Activated CD8-positive, alpha-beta memory T cell treated with anti-CD3 and anti-CD28 coated beads, Interleukin-2, amount 10 ng/mL, durations not matched to agents 7 days and 5 days (primary cell): ENCODE results near the gene HIP1. TPM values are rescaled to one million over a fixed set of nuclear protein-coding genes. Genes with fewer than 3 reads are reported as not detected.
"Not testable (repeated sequence)": the region's sequence is repeated elsewhere in the genome, so short reads cannot be mapped to it uniquely, and the experiment has no call there.

ENCODE experiments used
- ATAC-seq: fragments of 150-1000 bp; cut with Tn5 transposase; one replicate; pipeline ENCODE4 v1.10.0; 2021; ENCODE audit warnings: moderate library complexity
- CTCF ChIA-PET: fragments of 350-600 bp; sonication (Branson Sonifier 250); formaldehyde crosslinking; loops from one replicate; lab custom pipeline; 2021; ENCODE audit warnings: antibody characterized with exemption; lab: Charles Lee
- DNase-seq: peaks from one replicate; pipeline ENCODE4 v3.0.0-alpha.2; 2020
- H3K27ac Mint-ChIP-seq: one replicate; pipeline ENCODE4 v1.8.0; 2021; ENCODE audit warnings: mild to moderate bottlenecking, mixed read lengths
- H3K27me3 Mint-ChIP-seq: one replicate; pipeline ENCODE4 v1.8.0; 2021; ENCODE audit warnings: mixed read lengths
- H3K36me3 Mint-ChIP-seq: one replicate; pipeline ENCODE4 v1.8.0; 2021; ENCODE audit warnings: mild to moderate bottlenecking, mixed read lengths
- H3K4me1 Mint-ChIP-seq: one replicate; pipeline ENCODE4 v1.8.0; 2021; ENCODE audit warnings: mixed read lengths
- H3K4me3 Mint-ChIP-seq: one replicate; pipeline ENCODE4 v1.8.0; 2021; ENCODE audit warnings: mild to moderate bottlenecking, moderate library complexity, mixed read lengths
- H3K9me3 Mint-ChIP-seq: one replicate; pipeline ENCODE4 v1.8.0; 2022; ENCODE audit warnings: low read depth, mixed read lengths
- total RNA-seq, 2 experiments: library from RNA; stranded (reverse); gene quantifications; one replicate each; pipeline ENCODE4 v1.2.3, GENCODE V29; 2021

Gene HIP1
- total RNA-seq, 2 experiments from 2014 or later = 7.6 to 11.8 TPM

DNA sequence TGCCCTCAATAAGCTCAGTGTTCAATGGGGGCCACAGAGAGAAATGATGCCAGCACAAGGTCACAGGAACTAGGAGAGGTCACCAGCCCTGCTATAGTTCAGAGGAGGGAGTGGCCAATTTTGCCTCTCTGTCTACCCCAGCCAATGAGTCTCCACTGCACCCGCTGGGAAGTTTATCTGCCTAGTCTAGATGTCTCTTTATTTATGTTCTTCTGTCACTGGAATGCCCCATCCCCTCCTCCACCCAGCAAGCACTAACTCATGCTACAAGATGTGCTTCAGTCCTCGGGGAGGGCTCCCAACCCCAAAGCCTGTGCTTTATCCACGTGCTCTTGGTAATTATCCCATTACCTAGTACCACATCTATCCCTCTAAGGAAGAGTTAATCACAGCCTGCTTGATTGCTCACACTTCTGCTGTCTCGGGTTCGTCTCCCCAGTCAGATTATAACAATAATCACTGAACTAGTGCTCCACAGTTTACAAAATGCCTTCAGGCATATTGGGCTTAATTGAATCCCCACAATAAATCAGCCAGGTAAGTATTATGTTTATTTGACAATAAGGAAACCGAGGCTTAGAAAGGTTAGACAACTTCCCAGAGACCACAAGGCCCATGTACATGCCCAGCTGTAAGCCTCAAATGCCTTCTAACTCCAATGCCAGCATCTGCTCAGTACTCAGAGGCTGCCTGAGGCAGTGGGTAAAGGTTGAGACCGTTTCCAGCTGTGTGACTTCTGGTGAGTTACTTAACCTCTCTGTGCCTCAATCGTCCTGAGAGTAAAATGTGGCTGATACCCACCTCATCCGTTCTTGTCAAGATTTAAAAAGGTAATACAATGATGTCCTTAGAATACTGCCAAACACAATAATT lies 3.9 kb downstream of the HIP1 start:
- DNase-seq (no peak), ATAC-seq (no peak)
- Mint-ChIP-seq H3K9me3 (no peaks in the 10 kb centered on the region), H3K4me1 (peaks cover 21% of the 10 kb centered on the region), H3K36me3 (peaks cover 4% of the 10 kb centered on the region), H3K27ac (no peak overlapping the region), H3K27me3 (no peaks in the 10 kb centered on the region), H3K4me3 (no peak overlapping the region)
- CTCF ChIA-PET = interaction anchor here (1.3 kb wide), 1 partner anchor 28 kb away, joined by 3 read pairs; no protein-coding TSS in a partner anchor

DNA sequence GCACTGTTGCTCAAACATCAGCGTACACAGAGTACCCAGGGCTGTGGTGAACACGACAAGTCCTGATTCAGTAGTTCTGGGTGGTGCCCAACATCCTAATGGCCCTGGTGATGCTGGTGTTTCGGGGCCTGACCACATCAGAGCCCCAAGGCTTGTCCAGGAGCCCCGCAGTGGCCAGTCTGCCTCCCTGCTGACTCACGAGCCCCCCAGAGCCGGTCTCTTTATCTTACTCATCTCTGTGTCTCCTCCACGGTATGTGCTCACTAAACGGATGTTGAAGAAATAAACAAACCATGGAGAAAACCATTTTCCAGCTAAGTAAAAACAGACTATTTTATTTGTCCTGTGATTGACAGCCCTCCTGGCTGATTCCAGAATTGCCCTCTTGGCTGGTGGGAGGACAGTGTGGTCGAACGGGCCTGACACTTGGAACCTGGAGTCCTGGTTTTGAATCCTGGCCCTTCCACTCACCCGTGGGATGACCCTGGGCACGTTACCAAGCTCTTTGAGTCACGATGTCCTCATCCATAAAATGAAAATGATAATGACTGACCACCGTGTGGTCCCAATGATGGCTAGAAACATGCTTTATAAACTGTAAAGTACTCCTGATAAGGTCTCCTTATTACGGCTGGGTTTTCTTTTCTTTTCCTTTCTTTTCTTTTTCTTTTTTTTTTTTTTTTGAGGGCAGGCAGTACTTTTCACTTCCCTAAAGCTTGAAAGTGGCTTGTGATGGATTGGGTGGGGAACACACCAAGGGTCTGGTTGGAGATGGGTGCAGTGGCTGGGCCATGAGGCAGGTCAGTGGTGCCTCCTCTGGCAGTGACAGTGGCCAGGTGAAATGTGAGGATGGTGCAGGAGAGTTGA lies 5.7 kb downstream of the HIP1 start:
- H3K4me1 Mint-ChIP-seq = peaks cover 30% of the 10 kb centered on the region
- no peak for DNase-seq
- H3K9me3 Mint-ChIP-seq = no peaks in the 10 kb centered on the region
- CTCF ChIA-PET = no interaction called here
- H3K27ac Mint-ChIP-seq = no peak overlapping the region
- H3K27me3 Mint-ChIP-seq = no peaks in the 10 kb centered on the region
- H3K36me3 Mint-ChIP-seq = peaks cover 4% of the 10 kb centered on the region
- H3K4me3 Mint-ChIP-seq = no peak overlapping the region
- no peak for ATAC-seq

GRCh38 chr7:75732016-75732521 lies 6.7 kb downstream of the HIP1 start:
- Mint-ChIP-seq H3K36me3 (peaks cover 4% of the 10 kb centered on the region), H3K27me3 (no peaks in the 10 kb centered on the region), H3K4me1 (peaks cover 33% of the 10 kb centered on the region), H3K27ac (no peak overlapping the region), H3K9me3 (no peaks in the 10 kb centered on the region), H3K4me3 (no peak overlapping the region)
- no peak for ATAC-seq
- CTCF ChIA-PET = no interaction called here
- no peak for DNase-seq

DNA sequence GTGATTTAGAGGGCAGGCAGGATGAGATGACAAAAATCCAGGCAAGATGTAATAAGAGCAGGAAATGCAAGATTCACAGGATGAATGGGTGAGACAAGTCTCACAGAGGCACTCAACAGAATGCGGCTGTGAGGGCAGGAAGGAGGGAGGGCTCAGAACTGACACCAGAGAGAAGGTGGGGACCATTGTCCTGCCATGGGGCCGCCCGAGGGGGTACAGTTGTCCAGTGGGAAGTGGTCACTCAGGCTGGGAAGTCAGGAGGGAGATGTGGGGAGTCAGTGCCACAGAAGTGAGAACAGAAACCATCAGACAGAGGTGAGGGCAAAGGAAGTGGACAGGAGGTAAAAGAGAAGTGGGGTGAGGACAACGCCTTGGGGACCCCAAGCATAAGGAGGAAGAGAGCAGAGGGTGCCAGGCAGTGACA lies 8.9 kb downstream of the HIP1 start:
- Mint-ChIP-seq H3K4me3 (peak overlapping the region; percentile 42), H3K36me3 (peaks cover 2% of the 10 kb centered on the region), H3K9me3 (no peaks in the 10 kb centered on the region), H3K4me1 (peaks cover 34% of the 10 kb centered on the region), H3K27ac (peak overlapping the region; percentile 78), H3K27me3 (no peaks in the 10 kb centered on the region)
- ATAC-seq (no peak), DNase-seq (peak; percentile 62)
- CTCF ChIA-PET = interaction anchor here (1.9 kb wide), 1 partner anchor 9 kb away, joined by 5 read pairs; the partner anchor contains the start of gene HIP1

GRCh38 chr7:75727881-75728593 lies 10.7 kb downstream of the HIP1 start:
- DNase-seq (peak; percentile 88), ATAC-seq (peak; percentile 92)
- Mint-ChIP-seq H3K27me3 (no peaks in the 10 kb centered on the region), H3K4me1 (peaks cover 34% of the 10 kb centered on the region), H3K4me3 (peak overlapping the region; percentile 57), H3K36me3 (peaks cover 2% of the 10 kb centered on the region), H3K9me3 (no peaks in the 10 kb centered on the region), H3K27ac (peak overlapping the region; percentile 89)
- CTCF ChIA-PET = interaction anchor here (1.0 to 1.9 kb wide), 4 partner anchors 11 to 295 kb away, joined by 3 to 11 read pairs (median 5); partner anchors contain the start of gene HIP1

DNA sequence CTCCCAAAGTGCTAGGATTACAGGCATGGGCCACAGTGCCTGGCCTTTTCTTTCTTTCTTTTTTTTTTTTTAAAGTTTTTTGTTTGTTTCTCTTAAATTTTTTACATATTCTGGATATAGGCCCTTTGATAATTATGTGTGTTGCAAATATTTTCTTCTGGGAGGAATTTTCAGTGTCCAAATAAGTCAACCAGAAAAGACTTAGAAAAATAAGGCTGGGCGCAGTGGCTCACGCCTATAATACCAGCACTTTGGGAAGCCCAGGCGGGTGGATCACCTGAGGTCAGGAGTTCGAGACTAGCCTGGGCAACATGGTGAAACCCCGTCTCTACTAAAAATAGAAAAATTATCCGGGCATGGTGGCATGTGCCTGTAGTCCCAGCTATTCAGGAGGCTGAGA lies 11.4 kb downstream of the HIP1 start:
- Mint-ChIP-seq H3K27ac (peak overlapping the region; percentile 89), H3K4me3 (peak overlapping the region; percentile 57), H3K4me1 (peaks cover 34% of the 10 kb centered on the region)
- not testable (repeated sequence) for H3K27me3 Mint-ChIP-seq, DNase-seq, H3K9me3 Mint-ChIP-seq, H3K36me3 Mint-ChIP-seq, ATAC-seq
- CTCF ChIA-PET = interaction anchor here (1.0 to 1.9 kb wide), 4 partner anchors 11 to 295 kb away, joined by 3 to 11 read pairs (median 5); partner anchors contain the start of gene HIP1

- Mint-ChIP-seq H3K36me3 (peaks cover 2% of the 10 kb centered on the region), H3K27ac (no peak overlapping the region), H3K4me3 (no peak overlapping the region), H3K9me3 (no peaks in the 10 kb centered on the region), H3K27me3 (no peaks in the 10 kb centered on the region), H3K4me1 (peaks cover 29% of the 10 kb centered on the region)
- ATAC-seq (no peak), DNase-seq (no peak)
- CTCF ChIA-PET = no interaction called here
These were observed 13.4 kb downstream of the HIP1 start for GRCh38 chr7:75725306-75725705.

DNA sequence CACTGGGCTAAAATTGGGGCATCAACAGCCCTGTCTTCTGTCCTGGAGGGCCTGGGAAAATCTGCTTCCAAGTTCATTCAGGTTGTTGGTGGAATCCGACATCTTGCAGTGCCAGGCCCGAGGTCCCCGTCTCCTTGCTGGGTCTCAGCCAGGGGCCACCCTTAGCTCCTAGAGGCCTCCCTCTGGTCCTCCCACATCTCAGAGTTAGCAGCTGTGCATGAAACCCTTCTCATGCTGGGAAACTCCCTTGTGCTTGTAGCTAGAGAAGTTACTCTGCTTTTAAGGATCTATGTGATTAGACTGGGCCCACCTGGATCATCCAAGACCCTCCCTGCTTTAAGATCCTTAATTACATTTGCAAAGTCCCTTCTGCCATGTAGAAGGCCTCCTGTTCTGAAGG lies 15.3 kb downstream of the HIP1 start:
- CTCF ChIA-PET = interaction anchor here (1.6 kb wide), 1 partner anchor 38 kb away, joined by 4 read pairs; no protein-coding TSS in a partner anchor

DNA sequence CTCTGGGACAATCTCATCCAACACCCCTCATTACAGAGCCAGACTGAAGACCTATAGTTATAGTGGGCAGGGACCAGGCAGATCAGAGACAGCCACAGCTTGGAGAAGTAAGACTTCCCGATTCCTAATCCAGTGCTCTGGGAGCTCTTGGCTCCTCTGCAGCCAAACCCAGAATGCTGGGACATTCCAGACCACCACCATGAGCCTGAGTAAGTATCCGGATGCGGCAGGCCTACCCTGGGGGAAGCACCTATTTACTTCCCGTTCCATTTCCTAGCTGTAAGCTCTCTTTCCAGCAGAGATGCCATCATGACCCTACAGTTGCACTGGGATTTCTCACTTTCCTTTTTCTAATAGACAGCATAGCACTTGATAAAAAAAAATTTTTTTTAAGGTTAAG lies 16.4 kb downstream of the HIP1 start:
- ATAC-seq (no peak), DNase-seq (no peak)
- Mint-ChIP-seq H3K9me3 (no peaks in the 10 kb centered on the region), H3K4me1 (peaks cover 3% of the 10 kb centered on the region), H3K4me3 (no peak overlapping the region), H3K27ac (no peak overlapping the region), H3K36me3 (no peaks in the 10 kb centered on the region), H3K27me3 (no peaks in the 10 kb centered on the region)
- CTCF ChIA-PET = interaction anchor here (1.6 kb wide), 1 partner anchor 40 kb away, joined by 4 read pairs; no protein-coding TSS in a partner anchor

More for the DNA sequence above, 15.3 kb downstream of the HIP1 start:
- ATAC-seq = no peak
- Mint-ChIP-seq H3K36me3 (no peaks in the 10 kb centered on the region), H3K4me1 (peaks cover 14% of the 10 kb centered on the region), H3K27ac (no peak overlapping the region), H3K9me3 (no peaks in the 10 kb centered on the region), H3K4me3 (no peak overlapping the region), H3K27me3 (no peaks in the 10 kb centered on the region)
- DNase-seq = no peak

DNA sequence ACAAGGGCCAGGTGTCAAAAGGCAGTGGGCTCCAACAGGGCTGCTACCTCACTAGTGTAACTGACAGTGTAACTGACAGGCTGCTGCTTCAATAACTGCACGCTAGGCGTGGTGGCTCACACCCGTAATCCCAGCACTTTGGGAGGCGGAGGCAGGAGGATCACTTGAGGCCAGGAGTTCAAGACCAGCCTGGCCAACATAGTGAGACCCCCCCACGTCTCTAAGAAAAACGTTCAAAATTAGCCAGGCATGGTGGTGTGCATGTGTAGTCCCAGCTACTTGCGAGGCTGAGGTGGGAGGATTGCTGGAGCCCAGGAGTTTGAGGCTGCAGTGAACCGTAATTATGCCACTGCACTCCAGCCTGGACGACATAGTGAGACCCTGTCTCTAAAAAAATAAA lies 16.8 kb downstream of the HIP1 start:
- not testable (repeated sequence) for DNase-seq, H3K27me3 Mint-ChIP-seq, H3K4me1 Mint-ChIP-seq, H3K27ac Mint-ChIP-seq, H3K9me3 Mint-ChIP-seq, ATAC-seq, H3K4me3 Mint-ChIP-seq, H3K36me3 Mint-ChIP-seq
- CTCF ChIA-PET = interaction anchor here (1.6 kb wide), 1 partner anchor 40 kb away, joined by 4 read pairs; no protein-coding TSS in a partner anchor

DNA sequence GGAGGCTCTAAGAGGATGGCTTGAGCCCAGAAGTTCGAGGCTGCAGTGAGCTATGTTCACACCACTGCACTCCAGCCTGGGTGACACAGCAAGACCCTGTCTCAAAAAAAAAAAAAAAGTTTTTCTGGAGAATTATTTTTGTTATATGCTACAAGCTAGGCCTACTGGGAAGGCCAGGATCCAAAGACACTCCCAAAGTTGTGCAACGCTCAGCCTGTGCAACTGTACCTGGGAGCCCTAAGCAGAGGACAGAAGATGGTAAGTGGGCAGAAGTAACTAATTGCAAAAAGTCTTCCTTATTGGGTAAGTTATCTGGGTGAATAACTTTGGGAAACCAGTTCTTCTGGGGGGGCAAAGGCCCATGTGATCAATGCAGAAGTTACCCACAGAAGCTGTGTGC lies 17.3 kb downstream of the HIP1 start:
- Mint-ChIP-seq H3K36me3 (no peaks in the 10 kb centered on the region), H3K4me1 (no peaks in the 10 kb centered on the region), H3K4me3 (no peak overlapping the region), H3K27ac (no peak overlapping the region), H3K27me3 (no peaks in the 10 kb centered on the region), H3K9me3 (no peaks in the 10 kb centered on the region)
- DNase-seq = no peak
- CTCF ChIA-PET = no interaction called here
- ATAC-seq = no peak

GRCh38 chr7:75719626-75720025 lies 19.1 kb downstream of the HIP1 start:
- ATAC-seq (no peak), DNase-seq (no peak)
- Mint-ChIP-seq H3K27ac (no peak overlapping the region), H3K27me3 (no peaks in the 10 kb centered on the region), H3K4me1 (no peaks in the 10 kb centered on the region), H3K36me3 (no peaks in the 10 kb centered on the region), H3K9me3 (no peaks in the 10 kb centered on the region), H3K4me3 (no peak overlapping the region)
- CTCF ChIA-PET = no interaction called here
